Smooth muscle cell (in vitro differentiated cells): ENCODE data around the gene KRT1. TPM values are rescaled to one million over a fixed set of nuclear protein-coding genes. Genes with fewer than 3 reads are reported as not detected.

Experiments
- DNase-seq: peaks from one replicate; lab custom pipeline; 2025; ENCODE audit not compliant: unreplicated experiment; lab: John Stamatoyannopoulos, UW
- H2AFZ ChIP-seq: fragments of 200-600 bp; sonication (generic); 2 replicates; pipeline ENCODE4 v1.6.0; 2016; ENCODE audit warnings: antibody characterized with exemption, low read depth, mild to moderate bottlenecking
- H3F3A ChIP-seq: fragments of 200-600 bp; sonication (generic); 2 replicates; pipeline ENCODE4 v1.6.0; 2017; ENCODE audit warnings: antibody characterized with exemption, low read depth
- H3K27ac ChIP-seq: fragments of 200-600 bp; sonication (generic); 2 replicates; pipeline ENCODE4 v1.5.1; 2016; ENCODE audit warnings: low read depth, mild to moderate bottlenecking
- H3K27me3 ChIP-seq: fragments of 200-600 bp; sonication (generic); 2 replicates; pipeline ENCODE4 v1.6.1; 2016; ENCODE audit warnings: low read depth, mild to moderate bottlenecking
- H3K36me3 ChIP-seq: fragments of 200-600 bp; sonication (generic); 2 replicates; pipeline ENCODE4 v1.5.1; 2016; ENCODE audit warnings: low read depth
- H3K4me1 ChIP-seq: fragments of 200-600 bp; sonication (generic); 2 replicates; pipeline ENCODE4 v1.5.1; 2016; ENCODE audit warnings: low read depth
- H3K4me2 ChIP-seq: fragments of 200-600 bp; sonication (generic); 2 replicates; pipeline ENCODE4 v1.6.0; 2016; ENCODE audit warnings: mild to moderate bottlenecking
- H3K4me3 ChIP-seq: fragments of 200-600 bp; sonication (generic); 2 replicates; pipeline ENCODE4 v1.5.1; 2016; ENCODE audit warnings: mild to moderate bottlenecking
- H3K79me2 ChIP-seq: fragments of 200-600 bp; sonication (generic); 2 replicates; pipeline ENCODE4 v1.6.0; 2016; ENCODE audit warnings: low read depth, mild to moderate bottlenecking
- H3K9ac ChIP-seq: fragments of 200-600 bp; sonication (generic); 2 replicates; pipeline ENCODE4 v1.6.0; 2016; ENCODE audit warnings: low read depth
- H3K9me3 ChIP-seq: fragments of 200-600 bp; sonication (generic); replicated peaks from 2 replicates; pipeline ENCODE4 v1.5.1; 2016; ENCODE audit warnings: low read depth
- H4K20me1 ChIP-seq: fragments of 200-600 bp; sonication (generic); 2 replicates; pipeline ENCODE4 v1.6.0; 2016; ENCODE audit warnings: low read depth
- WGBS: methylation state at CpG from one replicate; pipeline ENCODE4 v1.1.7; 2016; ENCODE audit warnings: low lambda C conversion rate; 5-methylcytosine and 5-hydroxymethylcytosine counted together
- polyA plus RNA-seq: library from polyadenylated mRNA; unstranded; fragments of >200 nt; fragmentation: Nextera tagmentation; extraction: Ambion mirVana; gene quantifications from 2 replicates; pipeline ENCODE4 v1.2.1, GENCODE V29; 2016
- total RNA-seq: library from RNA; depleted of rRNA; stranded (reverse); fragments of >200 nt; gene quantifications from 2 replicates; pipeline ENCODE4 v1.2.3, GENCODE V29; 2014
- TF ChIP-seq, protein P1 (sequence below): fragments of 200-600 bp; sonication (generic); IDR thresholded peaks from 2 replicates; pipeline ENCODE4 v1.5.1; 2017; ENCODE audit warnings: borderline replicate concordance, mild to moderate bottlenecking, antibody characterized with exemption; ENCODE audit not compliant: insufficient read depth, poor library complexity, severe bottlenecking

Gene KRT1
- total and polyA plus RNA-seq, 2 experiments from 2014 or later, result 5.6 to 13.5 TPM

DNA sequence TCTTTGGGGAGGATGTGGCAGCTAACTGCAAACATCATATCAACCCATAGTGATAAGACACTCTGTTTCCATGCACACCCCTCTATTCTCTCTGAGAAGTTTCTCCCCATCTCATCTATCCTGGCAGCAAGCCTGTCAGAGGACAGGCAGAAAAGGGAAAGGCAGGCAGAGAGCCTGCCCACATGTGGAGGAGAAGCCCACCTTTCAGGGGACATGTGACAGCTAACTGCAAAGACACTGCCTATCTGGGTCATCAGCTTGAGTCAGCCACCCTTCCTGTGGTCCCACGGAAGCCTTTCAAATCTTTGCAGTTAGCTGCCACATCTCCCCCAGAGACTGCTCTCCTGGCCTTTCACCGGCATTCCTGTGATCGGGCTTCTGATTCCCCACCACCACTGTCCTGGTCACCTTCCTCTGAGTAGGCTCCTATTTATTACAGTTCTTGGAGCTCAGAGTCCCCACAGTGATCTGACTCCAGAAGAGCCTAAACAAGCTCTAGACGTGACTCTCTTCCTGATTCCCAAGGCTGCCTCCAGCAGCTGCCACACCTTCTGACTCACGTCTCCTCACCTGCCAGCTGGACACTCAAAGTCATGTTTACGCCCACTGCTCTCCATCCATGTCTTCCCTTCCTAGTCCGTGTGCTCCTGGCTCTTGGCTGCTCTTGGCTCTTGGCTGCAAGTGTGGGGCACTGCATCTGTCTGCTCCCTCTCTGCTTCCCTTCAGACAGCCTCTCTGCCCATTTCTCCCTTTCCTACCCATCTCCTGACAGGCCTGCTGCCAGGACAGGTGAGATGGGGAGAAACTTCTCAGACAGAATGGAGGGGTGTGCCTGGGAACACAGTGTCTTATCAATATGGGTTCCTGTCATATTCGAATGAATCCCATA, 7.5 kb upstream of the KRT1 start:
- Histone ChIP-seq H3F3A (no peaks in the 10 kb centered on the region), H3K27me3 (peaks cover 84% of the 10 kb centered on the region)

DNA sequence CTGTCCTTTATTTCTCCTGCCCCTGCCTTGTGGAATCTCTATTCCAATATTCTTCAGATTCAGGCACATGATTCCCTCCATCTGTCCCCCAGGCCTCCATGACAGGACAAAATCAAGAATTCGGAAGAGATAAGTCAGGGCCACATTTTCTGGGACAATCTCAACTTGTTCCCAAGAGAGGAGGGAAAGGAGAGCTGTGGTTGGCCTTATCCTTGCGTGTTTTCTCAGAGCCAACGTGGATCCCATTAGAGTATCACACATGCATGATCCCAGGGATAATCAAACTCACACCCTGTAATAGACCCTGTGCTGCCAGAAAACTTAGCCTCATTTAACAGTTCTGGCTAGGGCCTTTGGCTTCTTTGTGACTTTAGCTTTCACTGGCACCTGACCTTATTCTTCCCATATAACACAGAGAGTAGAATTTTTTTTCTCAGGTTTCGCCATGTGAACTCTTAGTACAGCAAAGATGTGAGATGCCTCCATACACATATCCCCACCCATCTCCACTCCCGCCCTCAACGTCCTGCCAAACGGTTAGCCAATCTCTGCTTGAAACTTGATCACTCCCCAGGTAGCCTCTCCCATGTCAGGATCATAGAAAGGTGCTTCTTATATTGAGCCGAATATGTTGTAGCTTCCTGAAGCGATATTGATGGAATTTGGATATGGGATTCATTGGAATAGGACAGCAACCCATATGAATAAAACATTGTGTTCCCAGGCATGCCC, 6.7 kb upstream of the KRT1 start:
- WGBS, result 79% methylated on average over 9 of the region's 9 CpGs

More for the DNA sequence above, 7.5 kb upstream of the KRT1 start:
- Histone ChIP-seq H3K36me3 (no peaks in the 10 kb centered on the region), H3K4me2 (no peak overlapping the region), H3K9ac (no peak overlapping the region), H3K9me3 (no peaks in the 10 kb centered on the region), H4K20me1 (no peaks in the 10 kb centered on the region), H3K4me1 (no peaks in the 10 kb centered on the region), H3K27ac (no peak overlapping the region), H3K4me3 (no peak overlapping the region), H2AFZ (no peak overlapping the region), H3K79me2 (no peaks in the 10 kb centered on the region)
- DNase-seq, result no peak
- TF ChIP-seq, protein P1, sequence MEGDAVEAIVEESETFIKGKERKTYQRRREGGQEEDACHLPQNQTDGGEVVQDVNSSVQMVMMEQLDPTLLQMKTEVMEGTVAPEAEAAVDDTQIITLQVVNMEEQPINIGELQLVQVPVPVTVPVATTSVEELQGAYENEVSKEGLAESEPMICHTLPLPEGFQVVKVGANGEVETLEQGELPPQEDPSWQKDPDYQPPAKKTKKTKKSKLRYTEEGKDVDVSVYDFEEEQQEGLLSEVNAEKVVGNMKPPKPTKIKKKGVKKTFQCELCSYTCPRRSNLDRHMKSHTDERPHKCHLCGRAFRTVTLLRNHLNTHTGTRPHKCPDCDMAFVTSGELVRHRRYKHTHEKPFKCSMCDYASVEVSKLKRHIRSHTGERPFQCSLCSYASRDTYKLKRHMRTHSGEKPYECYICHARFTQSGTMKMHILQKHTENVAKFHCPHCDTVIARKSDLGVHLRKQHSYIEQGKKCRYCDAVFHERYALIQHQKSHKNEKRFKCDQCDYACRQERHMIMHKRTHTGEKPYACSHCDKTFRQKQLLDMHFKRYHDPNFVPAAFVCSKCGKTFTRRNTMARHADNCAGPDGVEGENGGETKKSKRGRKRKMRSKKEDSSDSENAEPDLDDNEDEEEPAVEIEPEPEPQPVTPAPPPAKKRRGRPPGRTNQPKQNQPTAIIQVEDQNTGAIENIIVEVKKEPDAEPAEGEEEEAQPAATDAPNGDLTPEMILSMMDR, result no peak
- 76% methylated on average over 8 of the region's 8 CpGs for whole genome bisulfite sequencing

DNA sequence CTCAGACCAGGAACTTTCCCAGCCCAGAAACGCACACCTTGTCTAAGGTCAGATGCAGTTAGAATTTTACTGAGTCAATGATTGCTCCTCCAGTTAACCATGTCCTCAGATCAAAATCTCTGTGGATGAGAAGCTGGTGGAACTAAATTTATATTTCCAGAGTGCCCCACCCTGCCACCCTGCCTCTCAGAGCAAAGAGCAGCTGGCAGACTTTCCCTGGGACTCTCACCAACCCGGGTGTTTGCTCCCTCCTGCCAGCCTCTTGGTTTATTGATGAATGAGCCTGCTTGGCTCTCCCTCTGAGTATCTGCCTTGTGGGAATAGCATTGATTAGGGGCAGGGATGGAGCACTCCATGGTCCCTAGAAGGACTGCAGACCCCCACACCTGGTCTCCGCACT, 5.9 kb upstream of the KRT1 start:
- Histone ChIP-seq H3K36me3 (no peaks in the 10 kb centered on the region), H2AFZ (no peak overlapping the region), H3F3A (no peaks in the 10 kb centered on the region), H3K4me2 (no peak overlapping the region), H3K9me3 (no peaks in the 10 kb centered on the region), H3K27ac (no peak overlapping the region), H3K9ac (no peak overlapping the region), H3K4me1 (no peaks in the 10 kb centered on the region), H3K4me3 (no peak overlapping the region), H4K20me1 (no peaks in the 10 kb centered on the region), H3K27me3 (peaks cover 70% of the 10 kb centered on the region), H3K79me2 (no peaks in the 10 kb centered on the region)
- 93% methylated on average over 3 of the region's 3 CpGs for WGBS
- no peak for DNase-seq
- TF ChIP-seq, protein P1, result no peak

More for the DNA sequence above, 6.7 kb upstream of the KRT1 start:
- Histone ChIP-seq H3K27me3 (peaks cover 75% of the 10 kb centered on the region), H3K27ac (no peak overlapping the region), H3K79me2 (no peaks in the 10 kb centered on the region), H3K4me2 (no peak overlapping the region), H3K9me3 (no peaks in the 10 kb centered on the region), H3K36me3 (no peaks in the 10 kb centered on the region), H3K4me3 (no peak overlapping the region), H4K20me1 (no peaks in the 10 kb centered on the region), H2AFZ (no peak overlapping the region), H3F3A (no peaks in the 10 kb centered on the region), H3K4me1 (no peaks in the 10 kb centered on the region), H3K9ac (no peak overlapping the region)
- no peak for DNase-seq
- TF ChIP-seq, protein P1, result no peak
